ENCODE data around the gene KCTD7.
"Not testable (repeated sequence)": the region's sequence is repeated elsewhere in the genome, so short reads cannot be mapped to it uniquely, and the experiment has no call there.

Gene KCTD7

DNA sequence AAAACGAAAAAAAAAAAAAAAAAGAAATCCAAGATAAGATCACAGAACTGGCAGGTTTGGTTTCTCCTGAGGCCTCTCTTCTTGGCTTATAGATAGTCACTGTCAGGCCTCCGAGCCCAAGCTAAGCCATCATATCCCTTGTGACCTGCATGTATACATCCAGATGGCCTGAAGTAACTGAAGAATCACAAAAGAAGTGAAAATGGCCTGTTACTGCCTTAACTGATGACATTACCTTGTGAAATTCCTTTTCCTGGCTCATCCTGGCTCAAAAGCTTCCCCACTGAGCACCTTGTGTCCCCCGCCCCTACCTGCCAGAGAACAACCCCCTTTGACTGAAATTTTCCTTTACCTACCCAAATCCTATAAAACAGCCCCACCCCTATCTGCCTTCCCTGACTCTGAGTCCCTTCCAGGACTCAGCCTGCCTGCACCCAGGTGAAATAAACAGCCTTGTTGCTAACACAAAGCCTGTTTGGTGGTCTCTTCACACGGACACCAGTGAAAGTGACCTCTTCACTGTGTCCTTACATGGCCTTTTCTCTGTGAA lies 36.0 kb upstream of the KCTD7 start:
- not testable (repeated sequence) for H3K36me3 ChIP-seq (ENCODE audit: insufficient read depth, low read length); H3K9me3 ChIP-seq (ENCODE audit: low read length); H3K27me3 ChIP-seq (ENCODE audit: control insufficient read depth in 1 of 2, insufficient read depth in 2 of 2, low read length in 2 of 2)
- Histone ChIP-seq H3K4me1 (ENCODE audit: insufficient read depth, low read length) (peaks cover 31% of the 10 kb centered on the region), H3K27ac (ENCODE audit: low read depth, low read length) (peak overlapping the region; percentile 96), H3K9ac (ENCODE audit: low read length) (peak overlapping the region; percentile 91), H3K4me3 (ENCODE audit: low read depth in 1 of 2, low read length in 2 of 2) (peak overlapping the region; percentile 67 to 94)

- peaks cover 22% of the 10 kb centered on the region for H3K4me1 ChIP-seq (ENCODE audit: insufficient read depth, low read length)
- not testable (repeated sequence) for H3K27ac ChIP-seq (ENCODE audit: low read depth, low read length); H3K4me3 ChIP-seq (ENCODE audit: low read depth in 1 of 2, low read length in 2 of 2); H3K9me3 ChIP-seq (ENCODE audit: low read length); H3K36me3 ChIP-seq (ENCODE audit: insufficient read depth, low read length); H3K9ac ChIP-seq (ENCODE audit: low read length); H3K27me3 ChIP-seq (ENCODE audit: control insufficient read depth in 1 of 2, insufficient read depth in 2 of 2, low read length in 2 of 2)
Measured at GRCh38 chr7:66594082-66594481, 34.6 kb upstream of the KCTD7 start.

GRCh38 chr7:66597461-66597860 lies 31.2 kb upstream of the KCTD7 start:
- no peaks in the 10 kb centered on the region for H3K9me3 ChIP-seq (ENCODE audit: low read length)
- H3K27me3 ChIP-seq (ENCODE audit: control insufficient read depth in 1 of 2, insufficient read depth in 2 of 2, low read length in 2 of 2) = no peaks in the 10 kb centered on the region
- H3K9ac ChIP-seq (ENCODE audit: low read length) = no peak overlapping the region
- no peak overlapping the region for H3K27ac ChIP-seq (ENCODE audit: low read depth, low read length)
- no peak overlapping the region for H3K4me3 ChIP-seq (ENCODE audit: low read depth in 1 of 2, low read length in 2 of 2)
- peaks cover 5% of the 10 kb centered on the region for H3K4me1 ChIP-seq (ENCODE audit: insufficient read depth, low read length)
- no peaks in the 10 kb centered on the region for H3K36me3 ChIP-seq (ENCODE audit: insufficient read depth, low read length)

GRCh38 chr7:66602159-66602558 lies 26.5 kb upstream of the KCTD7 start:
- Histone ChIP-seq H3K27me3 (ENCODE audit: control insufficient read depth in 1 of 2, insufficient read depth in 2 of 2, low read length in 2 of 2) (no peaks in the 10 kb centered on the region), H3K36me3 (ENCODE audit: insufficient read depth, low read length) (no peaks in the 10 kb centered on the region), H3K27ac (ENCODE audit: low read depth, low read length) (no peak overlapping the region), H3K4me1 (ENCODE audit: insufficient read depth, low read length) (no peaks in the 10 kb centered on the region), H3K9me3 (ENCODE audit: low read length) (no peaks in the 10 kb centered on the region), H3K9ac (ENCODE audit: low read length) (no peak overlapping the region), H3K4me3 (ENCODE audit: low read depth in 1 of 2, low read length in 2 of 2) (no peak overlapping the region)

- Histone ChIP-seq H3K9me3 (ENCODE audit: low read length) (no peaks in the 10 kb centered on the region), H3K4me3 (ENCODE audit: low read depth in 1 of 2, low read length in 2 of 2) (no peak overlapping the region), H3K27ac (ENCODE audit: low read depth, low read length) (no peak overlapping the region)
Measured at GRCh38 chr7:66604198-66604597, 24.5 kb upstream of the KCTD7 start.

GRCh38 chr7:66606540-66607291 lies 22.0 kb upstream of the KCTD7 start:
- not testable (repeated sequence) for H3K4me3 ChIP-seq (ENCODE audit: low read depth in 1 of 2, low read length in 2 of 2); H3K36me3 ChIP-seq (ENCODE audit: insufficient read depth, low read length); H3K27me3 ChIP-seq (ENCODE audit: control insufficient read depth in 1 of 2, insufficient read depth in 2 of 2, low read length in 2 of 2); H3K9me3 ChIP-seq (ENCODE audit: low read length); H3K4me1 ChIP-seq (ENCODE audit: insufficient read depth, low read length); H3K27ac ChIP-seq (ENCODE audit: low read depth, low read length); H3K9ac ChIP-seq (ENCODE audit: low read length)

More at GRCh38 chr7:66604198-66604597, 24.5 kb upstream of the KCTD7 start:
- Histone ChIP-seq H3K4me1 (ENCODE audit: insufficient read depth, low read length) (no peaks in the 10 kb centered on the region), H3K36me3 (ENCODE audit: insufficient read depth, low read length) (no peaks in the 10 kb centered on the region), H3K27me3 (ENCODE audit: control insufficient read depth in 1 of 2, insufficient read depth in 2 of 2, low read length in 2 of 2) (no peaks in the 10 kb centered on the region), H3K9ac (ENCODE audit: low read length) (no peak overlapping the region)

DNA sequence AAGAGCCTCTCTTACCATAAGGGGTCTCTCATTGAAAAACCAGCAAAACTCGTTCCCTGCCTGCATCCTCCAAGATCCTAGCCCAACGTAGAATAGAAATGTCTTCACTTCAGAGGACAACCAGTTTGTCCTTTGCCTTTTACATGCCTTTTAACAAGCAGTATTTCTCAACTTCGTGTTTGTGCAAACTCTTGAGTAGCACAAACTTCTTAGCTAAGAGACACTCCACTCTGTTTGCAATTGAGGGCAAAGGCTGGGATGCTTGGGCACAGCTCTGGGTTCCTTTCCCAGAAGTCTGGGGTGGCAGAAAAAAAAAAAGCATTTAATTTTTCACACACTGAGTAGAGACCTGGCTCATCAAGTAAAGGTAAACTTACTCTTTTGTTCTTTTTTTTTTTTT lies 19.5 kb upstream of the KCTD7 start:
- no peak overlapping the region for H3K4me3 ChIP-seq (ENCODE audit: low read depth in 1 of 2, low read length in 2 of 2)

GRCh38 chr7:66614596-66614995 lies 14.1 kb upstream of the KCTD7 start:
- not testable (repeated sequence) for H3K36me3 ChIP-seq (ENCODE audit: insufficient read depth, low read length); H3K9ac ChIP-seq (ENCODE audit: low read length); H3K27ac ChIP-seq (ENCODE audit: low read depth, low read length); H3K4me3 ChIP-seq (ENCODE audit: low read depth in 1 of 2, low read length in 2 of 2); H3K4me1 ChIP-seq (ENCODE audit: insufficient read depth, low read length); H3K27me3 ChIP-seq (ENCODE audit: control insufficient read depth in 1 of 2, insufficient read depth in 2 of 2, low read length in 2 of 2); H3K9me3 ChIP-seq (ENCODE audit: low read length)

More for the DNA sequence above, 19.5 kb upstream of the KCTD7 start:
- H3K27me3 ChIP-seq (ENCODE audit: control insufficient read depth in 1 of 2, insufficient read depth in 2 of 2, low read length in 2 of 2) = no peaks in the 10 kb centered on the region
- no peaks in the 10 kb centered on the region for H3K36me3 ChIP-seq (ENCODE audit: insufficient read depth, low read length)
- H3K9me3 ChIP-seq (ENCODE audit: low read length) = no peaks in the 10 kb centered on the region
- no peak overlapping the region for H3K9ac ChIP-seq (ENCODE audit: low read length)
- H3K27ac ChIP-seq (ENCODE audit: low read depth, low read length) = no peak overlapping the region
- H3K4me1 ChIP-seq (ENCODE audit: insufficient read depth, low read length) = no peaks in the 10 kb centered on the region

- Histone ChIP-seq H3K4me1 (ENCODE audit: insufficient read depth, low read length) (no peaks in the 10 kb centered on the region), H3K27ac (ENCODE audit: low read depth, low read length) (no peak overlapping the region), H3K9me3 (ENCODE audit: low read length) (no peaks in the 10 kb centered on the region), H3K9ac (ENCODE audit: low read length) (no peak overlapping the region), H3K4me3 (ENCODE audit: low read depth in 1 of 2, low read length in 2 of 2) (no peak overlapping the region), H3K36me3 (ENCODE audit: insufficient read depth, low read length) (no peaks in the 10 kb centered on the region), H3K27me3 (ENCODE audit: control insufficient read depth in 1 of 2, insufficient read depth in 2 of 2, low read length in 2 of 2) (no peaks in the 10 kb centered on the region)
Measured at GRCh38 chr7:66615699-66616098, 13.0 kb upstream of the KCTD7 start.

GRCh38 chr7:66617295-66617694 lies 11.4 kb upstream of the KCTD7 start:
- Histone ChIP-seq H3K27ac (ENCODE audit: low read depth, low read length) (peak overlapping the region; percentile 26), H3K4me3 (ENCODE audit: low read depth in 1 of 2, low read length in 2 of 2) (no peak overlapping the region), H3K4me1 (ENCODE audit: insufficient read depth, low read length) (no peaks in the 10 kb centered on the region), H3K9ac (ENCODE audit: low read length) (no peak overlapping the region), H3K9me3 (ENCODE audit: low read length) (no peaks in the 10 kb centered on the region), H3K36me3 (ENCODE audit: insufficient read depth, low read length) (no peaks in the 10 kb centered on the region), H3K27me3 (ENCODE audit: control insufficient read depth in 1 of 2, insufficient read depth in 2 of 2, low read length in 2 of 2) (no peaks in the 10 kb centered on the region)

DNA sequence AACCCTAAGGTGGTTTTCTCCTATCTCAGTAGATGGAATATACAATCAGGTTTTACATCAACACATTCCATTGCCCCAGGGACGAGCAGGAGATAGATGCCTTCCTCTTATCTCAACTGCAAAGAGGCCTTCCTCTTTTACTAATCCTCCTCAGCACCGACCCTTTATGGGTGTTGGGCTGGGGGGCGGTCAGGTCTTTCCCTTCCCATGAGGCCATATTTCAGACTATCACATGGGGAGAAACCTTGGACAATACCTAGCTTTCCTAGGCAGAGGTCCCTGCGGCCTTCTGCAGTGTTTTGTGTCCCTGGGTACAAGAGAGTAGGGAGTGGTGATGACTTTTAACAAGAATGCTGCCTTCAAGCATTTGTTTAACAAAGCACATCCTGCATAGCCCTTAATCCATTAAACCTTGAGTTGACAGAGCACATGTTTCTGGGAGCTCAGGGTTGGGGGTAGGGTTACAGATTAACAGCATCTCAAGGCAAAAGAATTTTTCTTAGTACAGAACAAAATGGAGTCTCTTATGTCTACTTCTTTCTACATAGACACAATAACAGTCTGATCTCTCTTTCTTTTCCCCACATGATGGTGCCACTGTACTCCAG lies 9.2 kb upstream of the KCTD7 start:
- H3K36me3 ChIP-seq (ENCODE audit: insufficient read depth, low read length); H3K9me3 ChIP-seq (ENCODE audit: low read length); H3K27me3 ChIP-seq (ENCODE audit: control insufficient read depth in 1 of 2, insufficient read depth in 2 of 2, low read length in 2 of 2); H3K27ac ChIP-seq (ENCODE audit: low read depth, low read length); H3K4me3 ChIP-seq (ENCODE audit: low read depth in 1 of 2, low read length in 2 of 2); H3K9ac ChIP-seq (ENCODE audit: low read length); H3K4me1 ChIP-seq (ENCODE audit: insufficient read depth, low read length): not testable (repeated sequence)

All from muscle layer of colon (tissue), 2 donors.